GM21786 (cell line): ENCODE measurements around the gene EGLN2.
"Not testable (repeated sequence)": the region's sequence is repeated elsewhere in the genome, so short reads cannot be mapped to it uniquely, and the experiment has no call there.

Source experiments
- ATAC-seq: cut with Tn5 transposase; IDR thresholded peaks from one replicate; pipeline ENCODE4 v1.9.1; 2021; ENCODE audit not compliant: unreplicated experiment

The EGLN2 gene

GRCh38 chr19:40842012-40842411 is 43.0 kb downstream of the EGLN2 start:
- ATAC-seq = not testable (repeated sequence)

- ATAC-seq = not testable (repeated sequence)
Observed at GRCh38 chr19:40842997-40843652, 44.1 kb downstream of the EGLN2 start.

DNA sequence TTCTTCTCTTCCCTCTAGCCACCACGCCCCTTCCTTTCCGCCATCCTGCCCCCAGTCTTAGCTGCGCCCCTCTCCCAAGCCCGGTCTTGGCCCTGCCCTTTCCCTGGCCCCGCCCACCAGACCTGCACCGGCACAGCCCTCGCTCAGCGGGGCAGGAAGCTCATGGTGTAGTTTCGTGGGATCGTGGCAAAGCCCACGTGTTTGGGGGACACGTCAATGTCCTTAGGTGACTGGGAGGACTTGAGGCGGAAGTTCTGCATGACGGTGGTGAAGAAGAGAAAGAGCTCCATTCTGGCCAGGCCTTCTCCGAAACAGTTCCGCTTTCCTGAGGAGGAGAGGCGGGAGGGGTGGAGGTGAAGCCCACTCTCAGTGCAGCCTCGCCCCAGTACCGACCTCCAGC is 44.7 kb downstream of the EGLN2 start:
- ATAC-seq = not testable (repeated sequence)

GRCh38 chr19:40846722-40847121 is 47.7 kb downstream of the EGLN2 start:
- ATAC-seq = not testable (repeated sequence)

- not testable (repeated sequence) for ATAC-seq
Observed at GRCh38 chr19:40850277-40850676, 51.3 kb downstream of the EGLN2 start, which contains the start of gene CYP2A6. Gene CYP2A6 (minus strand): TSS chr19:40850447. CDS start chr19:40850426, 21 bp downstream.

DNA sequence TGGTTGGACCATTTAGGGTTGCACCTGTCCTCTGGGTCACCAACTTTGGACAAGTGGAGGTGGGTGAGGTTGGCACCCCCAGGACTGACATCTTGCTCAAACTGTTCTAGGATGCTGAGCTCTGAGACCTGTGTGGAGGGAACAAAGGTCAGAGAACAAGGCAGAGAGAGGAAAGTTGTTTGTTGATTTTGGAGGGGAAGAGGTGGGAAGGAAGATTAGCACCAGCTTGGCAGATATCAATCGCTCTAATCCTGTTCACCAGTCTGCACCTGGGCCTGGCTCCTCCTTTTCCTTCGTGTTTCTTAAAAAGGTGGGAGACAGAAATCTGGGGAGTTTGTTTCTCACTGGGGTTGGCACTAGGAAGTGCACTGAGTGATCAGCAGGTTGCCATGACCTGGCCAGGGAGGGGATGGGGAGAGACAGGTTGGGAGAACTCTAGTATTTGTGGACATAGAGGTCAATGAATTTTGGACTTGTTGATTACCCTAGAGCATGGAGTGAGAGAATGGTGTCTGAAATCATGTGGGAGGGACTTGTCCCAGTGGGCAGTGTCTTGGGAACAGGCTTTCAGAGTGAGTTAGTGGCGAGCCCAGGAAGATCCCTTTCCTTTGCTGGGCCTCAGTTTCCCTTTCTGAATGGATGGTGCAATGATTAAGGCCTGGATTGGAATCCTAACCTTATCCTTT is 53.6 kb downstream of the EGLN2 start:
- not testable (repeated sequence) for ATAC-seq
